Rectal smooth muscle tissue (tissue), 1 donor: Measurements from ENCODE around the gene RFT1.

Experiments used
- H3K27ac ChIP-seq: one replicate; pipeline ENCODE4 v1.7.0; 2013; ENCODE audit warnings: low read depth, low read length, inconsistent platforms
- H3K27me3 ChIP-seq: one replicate; pipeline ENCODE4 v1.7.0; 2013; ENCODE audit warnings: low read length; ENCODE audit not compliant: control insufficient read depth, insufficient read depth
- H3K36me3 ChIP-seq: one replicate; pipeline ENCODE4 v1.7.0; 2013; ENCODE audit warnings: low read length; ENCODE audit not compliant: control insufficient read depth, insufficient read depth
- H3K4me1 ChIP-seq: one replicate; pipeline ENCODE4 v1.7.0; 2013; ENCODE audit warnings: low read length; ENCODE audit not compliant: control insufficient read depth, insufficient read depth
- H3K4me3 ChIP-seq: one replicate; pipeline ENCODE4 v1.7.0; 2013; ENCODE audit warnings: low read length
- H3K9ac ChIP-seq: one replicate; pipeline ENCODE4 v1.7.0; 2013; ENCODE audit warnings: low read length

RFT1 gene

GRCh38 chr3:53142986-53143385 is 12.8 kb upstream of the RFT1 start:
- Histone ChIP-seq H3K4me3 (no peak overlapping the region), H3K27ac (no peak overlapping the region), H3K4me1 (no peaks in the 10 kb centered on the region), H3K36me3 (no peaks in the 10 kb centered on the region), H3K27me3 (no peaks in the 10 kb centered on the region), H3K9ac (no peak overlapping the region)

GRCh38 chr3:53140847-53141845 is 10.9 kb upstream of the RFT1 start:
- Histone ChIP-seq H3K27ac (no peak overlapping the region), H3K36me3 (no peaks in the 10 kb centered on the region), H3K9ac (no peak overlapping the region), H3K27me3 (no peaks in the 10 kb centered on the region), H3K4me3 (no peak overlapping the region), H3K4me1 (no peaks in the 10 kb centered on the region)

- H3K36me3 ChIP-seq, result no peaks in the 10 kb centered on the region
- H3K4me1 ChIP-seq, result no peaks in the 10 kb centered on the region
- H3K4me3 ChIP-seq, result no peak overlapping the region
- no peak overlapping the region for H3K27ac ChIP-seq
- H3K9ac ChIP-seq, result no peak overlapping the region
- H3K27me3 ChIP-seq, result no peaks in the 10 kb centered on the region
Measured at GRCh38 chr3:53139906-53140846, 9.9 kb upstream of the RFT1 start.

- H3K27ac ChIP-seq, result no peak overlapping the region
Measured at GRCh38 chr3:53137835-53138446, 7.7 kb upstream of the RFT1 start.

GRCh38 chr3:53137221-53137620 is 7.0 kb upstream of the RFT1 start:
- Histone ChIP-seq H3K27ac (no peak overlapping the region), H3K4me3 (no peak overlapping the region), H3K27me3 (no peaks in the 10 kb centered on the region), H3K36me3 (no peaks in the 10 kb centered on the region), H3K4me1 (no peaks in the 10 kb centered on the region), H3K9ac (no peak overlapping the region)

More at GRCh38 chr3:53137835-53138446, 7.7 kb upstream of the RFT1 start:
- no peaks in the 10 kb centered on the region for H3K4me1 ChIP-seq
- H3K9ac ChIP-seq, result no peak overlapping the region
- no peaks in the 10 kb centered on the region for H3K27me3 ChIP-seq
- no peak overlapping the region for H3K4me3 ChIP-seq
- H3K36me3 ChIP-seq, result no peaks in the 10 kb centered on the region

GRCh38 chr3:53134631-53135232 is 4.5 kb upstream of the RFT1 start:
- Histone ChIP-seq H3K4me3 (no peak overlapping the region), H3K27me3 (no peaks in the 10 kb centered on the region), H3K36me3 (no peaks in the 10 kb centered on the region), H3K9ac (no peak overlapping the region), H3K4me1 (peaks cover 6% of the 10 kb centered on the region), H3K27ac (no peak overlapping the region)

- peaks cover 10% of the 10 kb centered on the region for H3K4me1 ChIP-seq
- H3K27me3 ChIP-seq, result no peaks in the 10 kb centered on the region
- H3K27ac ChIP-seq, result no peak overlapping the region
- no peak overlapping the region for H3K9ac ChIP-seq
- H3K36me3 ChIP-seq, result no peaks in the 10 kb centered on the region
- no peak overlapping the region for H3K4me3 ChIP-seq
Measured at GRCh38 chr3:53132347-53132746, 2.1 kb upstream of the RFT1 start.

- H3K36me3 ChIP-seq, result no peaks in the 10 kb centered on the region
- peak overlapping the region; percentile 2 for H3K9ac ChIP-seq
- peak overlapping the region; percentile 88 for H3K27ac ChIP-seq
- H3K27me3 ChIP-seq, result no peaks in the 10 kb centered on the region
- H3K4me1 ChIP-seq, result peaks cover 10% of the 10 kb centered on the region
- H3K4me3 ChIP-seq, result peak overlapping the region; percentile 83
Measured at GRCh38 chr3:53131096-53131495, 861 bp upstream of the RFT1 start.

- peak overlapping the region; percentile 64 for H3K9ac ChIP-seq
- H3K4me3 ChIP-seq, result peak overlapping the region; percentile 83
- H3K27me3 ChIP-seq, result no peaks in the 10 kb centered on the region
- H3K27ac ChIP-seq, result no peak overlapping the region
- H3K4me1 ChIP-seq, result peaks cover 10% of the 10 kb centered on the region
- H3K36me3 ChIP-seq, result peaks cover 10% of the 10 kb centered on the region
Measured at GRCh38 chr3:53129344-53129743, 891 bp downstream of the RFT1 start.

GRCh38 chr3:53126601-53127000 is 3.6 kb downstream of the RFT1 start:
- H3K9ac ChIP-seq, result no peak overlapping the region
- peaks cover 10% of the 10 kb centered on the region for H3K4me1 ChIP-seq
- no peak overlapping the region for H3K4me3 ChIP-seq
- no peak overlapping the region for H3K27ac ChIP-seq
- no peaks in the 10 kb centered on the region for H3K27me3 ChIP-seq
- H3K36me3 ChIP-seq, result peaks cover 30% of the 10 kb centered on the region

GRCh38 chr3:53123953-53124352 is 6.3 kb downstream of the RFT1 start:
- Histone ChIP-seq H3K27ac (no peak overlapping the region), H3K36me3 (peaks cover 47% of the 10 kb centered on the region), H3K4me3 (no peak overlapping the region), H3K9ac (no peak overlapping the region), H3K27me3 (no peaks in the 10 kb centered on the region), H3K4me1 (no peaks in the 10 kb centered on the region)

- Histone ChIP-seq H3K4me3 (no peak overlapping the region), H3K9ac (no peak overlapping the region), H3K27ac (no peak overlapping the region), H3K36me3 (peaks cover 50% of the 10 kb centered on the region), H3K27me3 (no peaks in the 10 kb centered on the region), H3K4me1 (no peaks in the 10 kb centered on the region)
Measured at GRCh38 chr3:53123510-53123909, 6.7 kb downstream of the RFT1 start.
